NOMO-1 (cell line): ENCODE results near the gene NPIPB2.
"Not testable (repeated sequence)": the region's sequence is repeated elsewhere in the genome, so short reads cannot be mapped to it uniquely, and the experiment has no call there.

Experiments used
- DNase-seq, 2 experiments: peaks; one replicate each; lab custom pipeline; 2025; ENCODE audit not compliant: unreplicated experiment in 2 of 2; lab: John Stamatoyannopoulos, UW

NPIPB2 gene

GRCh38 chr16:11941945-11942344, at the start of gene NPIPB2:
NPIPB2 (minus strand) TSS chr16:11942045; CDS start chr16:11942045, 0 bp downstream.
- not testable (repeated sequence) for DNase-seq

- DNase-seq = no peak
Measured at GRCh38 chr16:11990702-11991390, 49.0 kb upstream of the NPIPB2 start.

GRCh38 chr16:11988258-11988978, 46.6 kb upstream of the NPIPB2 start:
- DNase-seq = no peak

GRCh38 chr16:11986521-11987057, 44.7 kb upstream of the NPIPB2 start:
- no peak for DNase-seq

- no peak for DNase-seq
Measured at GRCh38 chr16:11985250-11985649, 43.4 kb upstream of the NPIPB2 start.

GRCh38 chr16:11980136-11980844, 38.4 kb upstream of the NPIPB2 start:
- no peak for DNase-seq

GRCh38 chr16:11979013-11979672, 37.3 kb upstream of the NPIPB2 start:
- no peak for DNase-seq

GRCh38 chr16:11978080-11978479, 36.2 kb upstream of the NPIPB2 start:
- DNase-seq = no peak

GRCh38 chr16:11977376-11978041, 35.7 kb upstream of the NPIPB2 start:
- DNase-seq = no peak

- DNase-seq = no peak
Measured at GRCh38 chr16:11976850-11977375, 35.1 kb upstream of the NPIPB2 start.

- DNase-seq = no peak
Measured at GRCh38 chr16:11973070-11973469, 31.2 kb upstream of the NPIPB2 start.

- no peak for DNase-seq
Measured at GRCh38 chr16:11972128-11972527, 30.3 kb upstream of the NPIPB2 start.

- not testable (repeated sequence) for DNase-seq
Measured at GRCh38 chr16:11970292-11970691, 28.4 kb upstream of the NPIPB2 start.

- DNase-seq = no peak
Measured at GRCh38 chr16:11968577-11968976, 26.7 kb upstream of the NPIPB2 start.

- no peak for DNase-seq
Measured at GRCh38 chr16:11967195-11967911, 25.5 kb upstream of the NPIPB2 start.

- DNase-seq = peak; percentile 13 to 77
Measured at GRCh38 chr16:11966173-11966572, 24.3 kb upstream of the NPIPB2 start.

GRCh38 chr16:11964761-11965551, 23.1 kb upstream of the NPIPB2 start, which contains the start of gene TNFRSF17:
TNFRSF17 (plus strand) TSS chr16:11965210; CDS start chr16:11965325, 115 bp downstream.
- DNase-seq = no peak

- DNase-seq = no peak
Measured at GRCh38 chr16:11963706-11964105, 21.9 kb upstream of the NPIPB2 start.
